ENCODE data around the gene ZNF569. TPM values are rescaled to one million over a fixed set of nuclear protein-coding genes. Genes with fewer than 3 reads are reported as not detected.

Gene ZNF569
- total and polyA plus RNA-seq, 2 of the 8 experiments (the other 6 are each of a cell fraction or from before 2014, with no cell fraction given): 2.4 to 10.5 TPM

DNA sequence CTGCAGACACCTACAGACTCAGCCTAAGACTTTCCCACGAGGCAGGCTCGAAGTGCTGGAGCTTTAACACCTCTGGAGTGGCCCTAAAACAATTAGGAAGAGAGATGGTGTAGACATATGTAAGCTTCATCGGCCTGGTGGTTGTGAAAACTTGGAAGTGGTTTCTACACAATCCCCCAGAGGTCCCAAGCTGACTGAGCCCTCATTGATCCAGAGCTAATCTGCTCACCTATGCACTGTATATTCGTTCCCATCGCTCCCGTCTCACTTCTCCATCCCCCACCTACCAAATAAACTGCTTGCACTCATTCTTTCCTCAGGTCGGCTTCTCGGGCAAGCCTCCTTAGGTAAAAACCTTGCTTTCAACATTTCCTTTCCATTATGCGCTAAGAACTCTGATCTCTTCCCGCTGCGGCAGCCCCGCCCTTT, 38.7 kb upstream of the ZNF569 start:
- H4K20me1 ChIP-seq (replicated peaks in 1 of 2; ENCODE audit: control insufficient read depth in 1 of 2, insufficient read depth in 2 of 2, low read length in 2 of 2): no peaks in the 10 kb centered on the region
- peaks cover 13% of the 10 kb centered on the region for H3K23me2 ChIP-seq (ENCODE audit: low read depth, low read length)
- H3K27ac ChIP-seq (ENCODE audit: low read depth, low read length): peak overlapping the region; percentile 98
- H3K36me3 ChIP-seq (ENCODE audit: control insufficient read depth in 2 of 4, insufficient read depth in 4 of 4, low read length in 3 of 4): peaks cover 0 to 11% (median 1%) of the 10 kb centered on the region in 4 experiments; a peak in 2 of 8 replicates
- POLR2A ChIA-PET (ENCODE audit: partially characterized antibody): interaction anchor here (0.6 to 2.9 kb wide), 31 partner anchors 9 to 1926 kb away, joined by 3 to 47 read pairs (median 5); partner anchors contain the start of genes SIPA1L3, WDR87, ZFP30 and ZNF527
- peaks cover 4% of the 10 kb centered on the region; the same call in 1 of the 2 replicates for H3K79me1 ChIP-seq (ENCODE audit: low read depth, low read length)
- 0 out of 4 replicates have a peak, but pooled peaks of 1 of the 2 experiments have one; percentile 2 for TF ChIP-seq SIN3A (conservative IDR thresholded peaks at IDR 0.05 in 1 of 2, IDR thresholded peaks at IDR 0.05 in 1 of 2; ENCODE audit: low read depth in 1 of 2, low read length in 2 of 2)
- TF ChIP-seq CHD2 (IDR thresholded peaks at IDR 0.05; ENCODE audit: low read length): no peak
- TF ChIP-seq POLR2A (IDR thresholded peaks at IDR 0.05; ENCODE audit: control extremely low read depth in 1 of 2, low read depth in 2 of 2, low read length in 2 of 2): peak in 1 of 2 experiments; percentile 8; a peak in 1 of 3 replicates
- no peak overlapping the region for H2BK20ac ChIP-seq (ENCODE audit: low read length)
- no peak overlapping the region for H3K4ac ChIP-seq (replicated peaks; ENCODE audit: insufficient read length, low read depth, low read length)
- peak overlapping the region; percentile 80 to 99 for H3K4me2 ChIP-seq (ENCODE audit: insufficient read depth in 1 of 2, low read depth in 2 of 2, low read length in 2 of 2)
- peaks cover 0 to 8% of the 10 kb centered on the region in 2 experiments; a peak in 1 of 4 replicates for H3K79me2 ChIP-seq (ENCODE audit: control insufficient read depth in 1 of 2, insufficient read depth in 2 of 2, low read length in 2 of 2)
- H3K4me3 ChIP-seq (ENCODE audit: extremely low read depth in 1 of 4, insufficient read depth in 2 of 4, low read depth in 3 of 4, low read length in 4 of 4): peak overlapping the region; percentile 72 to 95 (median 86)
- peak overlapping the region; percentile 100 for H2BK5ac ChIP-seq (ENCODE audit: low read depth, low read length)
- H3K4me1 ChIP-seq (replicated peaks in 1 of 4; ENCODE audit: control insufficient read depth in 3 of 4, insufficient read depth in 4 of 4, low read length in 3 of 4): peaks cover 4 to 6% (median 4%) of the 10 kb centered on the region in 4 experiments; a peak in 4 of 7 replicates
- H2BK120ac ChIP-seq (replicated peaks; ENCODE audit: low read depth, low read length): no peak overlapping the region
- no peak overlapping the region for H2BK15ac ChIP-seq (ENCODE audit: low read length)
- H3K14ac ChIP-seq (ENCODE audit: insufficient read length): peak overlapping the region; percentile 25
- peak overlapping the region; percentile 85 for H3K18ac ChIP-seq (ENCODE audit: extremely low read depth, low read length)
- peaks cover 0 to 5% of the 10 kb centered on the region in 2 experiments; a peak in 1 of 4 replicates for H3K9me3 ChIP-seq (ENCODE audit: insufficient read depth in 2 of 2, low read depth in 1 of 2, low read length in 1 of 2)
- no peak overlapping the region for H2AK5ac ChIP-seq (ENCODE audit: low read depth, low read length)
- no peak overlapping the region for H4K91ac ChIP-seq (replicated peaks; ENCODE audit: insufficient read length, low read length)
- peak overlapping the region; percentile 84 for H4K5ac ChIP-seq (ENCODE audit: insufficient read length, low read depth, low read length)
- CTCF ChIA-PET (ENCODE audit: partially characterized antibody): interaction anchor here (1.0 to 1.5 kb wide), 3 partner anchors 8 to 144 kb away, joined by 3 to 5 read pairs (median 3); no protein-coding TSS in a partner anchor
- WGBS, 2 experiments (ENCODE audit: extremely low coverage in 1 of 2, insufficient coverage in 1 of 2, insufficient read length in 1 of 2, insufficient replicate concordance in 2 of 2, low coverage in 1 of 2, low lambda C conversion rate in 2 of 2, missing lambda C conversion rate in 1 of 2): 15% methylated on average over 12 of the region's 12 CpGs; no CpG with 5 or more reads in 1 of the 2 experiments
- peak overlapping the region; percentile 98; the same call in 1 of the 2 replicates for H4K8ac ChIP-seq (ENCODE audit: extremely low read depth, insufficient read depth, low read length)
- DNase-seq (ENCODE audit: low read depth in 1 of 2, low spot score in 2 of 2): no peak
- FAIRE-seq: no peak
- peak overlapping the region; percentile 100; the same call in 1 of the 2 replicates for H2BK12ac ChIP-seq (ENCODE audit: low read depth, low read length)
- H2AFZ ChIP-seq (ENCODE audit: low read length): peak overlapping the region; percentile 98
- H3K9ac ChIP-seq (replicated peaks in 1 of 4; ENCODE audit: extremely low read depth in 1 of 4, low read depth in 3 of 4, low read length in 3 of 4): peak overlapping the region; percentile 86 to 100 (median 97)
- no peak overlapping the region for H3K56ac ChIP-seq (replicated peaks; ENCODE audit: insufficient read length, low read depth, low read length)
- no peak overlapping the region for H3K23ac ChIP-seq (ENCODE audit: insufficient read length)
- H3K27me3 ChIP-seq (replicated peaks in 1 of 4; ENCODE audit: control insufficient read depth in 3 of 4, extremely low read depth in 1 of 4, insufficient read depth in 3 of 4, low read length in 3 of 4): no peaks in the 10 kb centered on the region

All from H1 (cell line).